HG03460 (cell line): ENCODE data around the gene PHLDA3.

Source experiments
- ATAC-seq: cut with Tn5 transposase; IDR thresholded peaks from one replicate; pipeline ENCODE4 v1.9.1; 2021; ENCODE audit not compliant: unreplicated experiment

PHLDA3 gene

DNA sequence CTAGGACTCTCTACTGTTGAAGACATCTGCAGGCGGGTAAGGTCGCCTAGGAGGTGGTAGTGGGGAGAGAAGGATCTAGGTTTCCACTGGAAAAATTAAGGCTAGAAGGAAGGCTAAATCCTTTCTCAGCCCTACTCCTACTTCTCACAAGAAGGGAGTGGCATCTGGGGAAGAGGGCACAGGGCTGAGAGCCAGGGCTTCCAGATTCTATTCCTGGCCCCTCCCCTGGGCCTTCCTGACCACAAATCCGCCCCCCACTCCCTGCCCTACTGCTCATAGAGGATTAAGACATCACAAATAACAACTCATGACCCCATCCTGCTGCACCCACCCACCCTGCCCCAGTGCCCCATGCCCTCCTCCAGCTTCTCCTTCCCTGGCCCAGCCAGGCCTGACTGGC is 2.5 kb downstream of the PHLDA3 start:
- no peak for ATAC-seq

DNA sequence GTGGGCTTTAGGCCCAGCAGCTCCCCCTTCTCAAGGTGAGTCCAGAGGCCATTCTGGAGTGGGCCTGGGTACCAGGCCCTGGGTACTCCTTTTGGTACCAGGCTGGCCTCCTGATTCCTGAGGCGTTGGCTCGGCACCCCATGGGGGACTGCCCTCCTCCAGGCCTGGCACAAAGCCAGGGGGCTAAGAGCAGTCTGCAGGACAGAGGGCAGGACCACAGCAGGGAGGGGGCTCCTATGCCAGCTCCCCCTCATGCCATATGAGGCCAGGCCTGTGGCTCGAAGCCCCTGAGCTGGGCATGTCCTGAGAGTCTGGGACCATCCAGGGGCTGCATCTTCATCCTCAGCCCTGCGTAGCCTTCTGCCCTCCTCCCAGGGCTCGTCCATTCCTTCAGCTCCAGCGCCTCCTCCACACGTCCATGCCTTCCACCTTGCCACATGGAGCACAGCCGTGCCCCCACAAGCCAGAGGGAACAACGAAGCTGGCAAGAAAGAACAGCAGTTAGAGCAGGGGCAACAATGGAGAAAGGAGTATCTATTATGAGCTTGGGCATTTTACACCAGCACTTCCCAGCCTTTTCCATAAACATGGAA is 3.2 kb downstream of the PHLDA3 start:
- no peak for ATAC-seq

DNA sequence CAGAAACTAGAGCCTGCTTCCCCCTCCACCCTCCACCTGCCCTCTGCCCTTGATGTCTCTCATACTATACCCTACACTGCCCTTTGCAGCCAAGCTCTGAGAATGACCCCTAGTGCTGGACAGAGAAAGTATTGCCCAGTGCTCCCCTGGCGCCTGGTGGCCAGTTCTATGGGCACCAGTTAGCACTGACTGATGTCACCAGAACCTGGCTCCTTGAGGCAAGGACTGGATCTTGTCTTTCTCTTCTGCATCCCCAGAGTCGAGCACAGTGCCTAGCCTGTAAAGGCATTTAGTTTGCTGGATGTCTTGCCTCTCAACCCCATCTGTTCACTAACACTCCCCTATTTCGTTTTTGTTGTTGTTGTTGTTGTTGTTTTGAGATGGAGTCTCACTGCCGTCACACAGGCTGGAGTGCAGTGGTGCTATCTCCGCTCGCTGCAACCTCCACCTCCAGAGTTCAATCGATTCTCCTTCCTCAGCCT is 5.9 kb downstream of the PHLDA3 start:
- no peak for ATAC-seq

DNA sequence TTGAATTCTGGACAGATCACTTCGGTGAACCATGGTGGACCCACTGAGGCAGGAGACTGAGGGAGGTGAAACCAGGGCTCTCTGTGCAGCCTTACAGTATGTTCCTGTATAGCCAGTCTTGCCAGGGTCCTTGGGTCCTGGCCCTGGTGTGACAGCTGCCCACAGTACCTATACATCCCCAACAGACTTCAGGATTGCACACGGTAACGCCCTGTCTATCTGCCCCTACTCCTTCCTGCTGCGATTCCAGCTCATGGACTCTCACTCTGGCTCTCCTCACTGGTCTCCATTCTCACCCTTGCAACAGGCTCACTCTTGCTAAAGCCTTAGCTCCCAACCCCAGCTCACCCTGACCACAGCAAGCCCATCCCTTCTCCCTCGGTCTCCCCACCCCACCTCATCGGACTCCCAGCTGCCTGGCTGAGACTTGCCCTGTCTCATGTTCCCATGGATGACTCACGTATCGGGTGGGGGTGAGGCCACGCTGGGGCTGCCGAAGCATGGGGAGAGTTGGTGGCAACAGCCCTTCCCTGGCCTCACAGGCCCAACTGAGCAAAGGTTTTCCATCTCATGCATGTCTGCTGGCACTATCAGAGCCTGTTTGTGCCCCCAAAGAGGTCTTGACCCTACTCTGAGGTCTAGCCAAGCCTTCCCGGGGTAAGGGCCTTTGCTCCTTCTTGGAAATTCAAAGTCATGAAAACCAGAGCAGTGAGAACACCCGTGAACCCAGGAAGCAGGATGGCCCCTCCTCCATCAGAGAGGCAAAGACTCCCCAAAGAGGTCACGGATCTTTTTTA is 7.1 kb downstream of the PHLDA3 start:
- no peak for ATAC-seq

DNA sequence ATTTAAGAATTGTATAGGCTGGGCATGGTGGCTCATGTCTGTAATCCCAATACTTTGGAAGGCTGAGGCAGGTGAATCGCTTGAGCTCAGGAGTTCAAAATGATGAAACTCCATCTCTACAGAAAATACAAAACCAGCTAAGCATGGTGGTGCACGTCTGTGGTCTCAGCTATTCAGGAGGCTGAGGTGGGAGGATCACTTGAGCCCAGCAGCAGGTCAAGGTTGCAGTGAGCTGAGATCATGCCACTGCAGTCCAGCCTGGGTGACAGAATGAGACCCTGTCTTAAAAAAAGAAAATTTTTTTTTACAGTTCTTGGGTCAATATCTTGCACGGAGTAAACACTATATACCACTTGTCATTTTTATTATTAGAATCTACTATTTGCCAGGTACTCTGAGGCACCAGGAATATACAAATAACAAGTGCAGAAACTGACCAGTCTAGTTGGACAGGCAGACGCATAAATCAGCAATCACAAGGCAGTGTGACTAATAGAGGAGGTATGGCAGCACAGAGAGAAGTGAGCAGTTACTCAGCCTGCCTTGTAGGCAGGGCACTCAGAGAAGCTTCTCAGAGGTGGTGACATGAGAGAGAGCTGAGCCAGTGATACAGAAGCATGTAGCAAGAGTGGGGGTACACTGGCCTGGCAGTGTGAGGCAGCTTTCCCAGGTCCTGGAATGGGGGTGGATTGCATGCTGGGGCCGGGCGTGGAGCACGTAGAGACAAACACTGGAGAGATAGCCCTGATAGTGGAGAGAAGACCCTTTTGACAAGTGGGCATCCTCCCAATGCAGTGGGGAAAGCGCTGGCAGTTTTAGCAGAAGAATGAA is 8.0 kb downstream of the PHLDA3 start:
- no peak for ATAC-seq

DNA sequence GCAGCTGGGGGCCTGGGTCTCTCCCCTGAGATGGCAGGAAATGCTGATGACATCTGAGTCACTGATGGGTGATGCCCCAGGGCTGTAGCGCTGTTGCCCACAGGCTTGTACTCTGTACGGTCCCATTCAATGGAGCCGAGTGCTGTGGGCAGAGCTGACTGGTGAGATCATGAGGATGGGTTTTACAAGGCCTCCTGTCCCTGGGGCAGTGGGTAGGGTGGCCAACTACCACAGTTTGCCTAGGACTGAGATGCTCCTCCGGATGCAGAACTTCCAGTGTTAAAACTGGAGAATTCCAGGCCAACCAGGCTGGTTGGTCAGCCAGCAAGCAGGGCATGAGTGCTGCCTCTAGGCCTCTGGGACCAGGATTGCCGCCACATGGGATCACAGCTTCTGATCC is 9.2 kb downstream of the PHLDA3 start:
- no peak for ATAC-seq

DNA sequence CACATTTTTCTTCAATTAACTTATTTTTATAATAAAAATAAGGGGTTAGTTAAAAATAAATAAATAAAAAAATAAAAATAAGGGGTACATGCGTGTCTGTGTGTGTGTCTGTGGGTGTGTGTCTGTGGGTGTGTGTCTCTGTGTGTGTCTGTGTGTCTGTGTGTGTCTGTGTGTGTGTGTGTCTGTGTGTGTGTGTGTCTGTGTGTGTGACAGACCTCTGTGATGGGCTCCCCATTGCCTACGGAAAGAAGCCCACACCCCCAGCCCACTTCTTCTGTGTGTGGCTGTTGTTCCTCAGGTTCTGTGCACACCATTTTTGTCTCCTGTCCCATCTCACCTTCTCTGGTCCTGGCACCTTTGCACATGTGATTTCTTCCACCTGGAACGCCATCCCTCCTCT is 9.9 kb downstream of the PHLDA3 start:
- ATAC-seq, result no peak

DNA sequence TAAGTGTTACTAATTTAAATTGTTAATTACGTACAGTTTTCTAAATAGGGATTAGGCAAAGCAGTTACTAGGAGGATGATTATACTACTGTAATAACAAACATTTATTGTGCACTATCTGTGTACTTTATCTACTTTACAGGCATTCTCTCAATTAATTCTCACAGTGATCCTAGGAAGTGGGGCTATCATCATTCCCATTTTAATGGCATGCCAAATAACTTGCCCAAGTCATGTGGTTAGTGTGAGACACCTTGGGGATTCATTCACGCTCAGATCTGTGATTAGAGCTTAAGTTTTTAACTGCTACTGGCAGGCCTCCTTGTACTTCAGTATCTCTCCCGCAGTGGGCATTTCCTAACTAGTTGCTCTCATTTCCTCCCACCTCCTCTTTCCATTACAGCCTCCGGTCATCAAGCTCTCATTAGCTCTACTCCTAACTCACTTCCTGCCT is 11.5 kb downstream of the PHLDA3 start:
- ATAC-seq, result no peak

DNA sequence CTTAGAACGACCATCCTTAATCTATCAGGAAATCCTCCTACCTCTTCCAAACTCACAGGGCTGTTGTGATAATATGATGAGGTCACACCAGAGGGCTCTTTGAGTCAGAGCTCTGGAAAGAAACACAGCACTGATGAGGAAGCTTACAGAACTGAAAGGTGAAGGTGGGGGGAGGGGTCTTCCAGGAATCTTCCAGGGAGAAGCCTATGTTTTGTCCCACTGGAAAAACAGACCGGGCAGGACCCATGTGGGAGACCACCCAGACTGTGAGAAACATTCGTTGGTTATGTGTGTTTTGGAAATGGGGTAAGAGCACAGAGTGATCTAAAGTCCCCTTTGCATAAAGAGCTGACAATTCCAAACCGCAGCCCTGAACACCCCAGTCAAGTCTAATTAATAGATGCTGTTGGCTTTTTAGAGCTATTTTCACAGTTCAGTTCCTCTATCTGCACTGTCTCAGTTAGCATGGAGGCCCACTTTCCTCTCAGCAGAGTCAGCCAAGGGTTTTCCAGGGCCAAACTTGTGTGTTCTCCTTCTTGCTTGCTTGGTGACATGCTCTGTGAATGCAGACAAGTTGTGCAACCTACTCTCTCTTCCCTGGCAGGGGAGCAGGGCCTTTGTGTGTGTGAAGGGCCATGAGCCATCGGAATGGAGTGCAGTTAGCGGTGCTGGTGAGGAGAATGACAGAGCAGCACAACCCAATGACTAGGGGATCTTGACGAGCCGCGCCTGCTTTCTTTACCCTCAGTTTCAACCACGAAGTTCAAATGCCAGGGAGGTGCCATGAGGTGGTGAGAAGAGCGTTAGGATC is 12.3 kb downstream of the PHLDA3 start:
- ATAC-seq, result no peak

DNA sequence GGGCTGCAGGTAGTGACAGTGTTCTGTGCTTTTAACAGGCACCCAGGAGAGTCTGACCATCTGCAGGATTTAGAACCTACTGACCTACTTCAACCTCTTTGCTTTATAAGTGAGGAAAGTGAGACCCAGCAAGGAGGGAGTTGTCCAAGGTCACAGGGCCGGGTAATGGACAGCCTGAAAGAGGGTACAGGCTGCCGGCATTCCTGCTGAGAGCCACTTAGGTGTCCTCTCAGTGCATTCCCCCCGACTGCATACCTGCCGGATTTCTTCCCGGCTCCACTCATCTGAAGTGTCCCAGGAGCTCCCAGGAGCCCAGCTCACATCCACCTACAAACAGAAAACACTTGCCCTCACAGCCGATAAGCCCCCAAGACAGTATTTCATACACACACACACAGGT is 13.9 kb downstream of the PHLDA3 start:
- ATAC-seq, result no peak

DNA sequence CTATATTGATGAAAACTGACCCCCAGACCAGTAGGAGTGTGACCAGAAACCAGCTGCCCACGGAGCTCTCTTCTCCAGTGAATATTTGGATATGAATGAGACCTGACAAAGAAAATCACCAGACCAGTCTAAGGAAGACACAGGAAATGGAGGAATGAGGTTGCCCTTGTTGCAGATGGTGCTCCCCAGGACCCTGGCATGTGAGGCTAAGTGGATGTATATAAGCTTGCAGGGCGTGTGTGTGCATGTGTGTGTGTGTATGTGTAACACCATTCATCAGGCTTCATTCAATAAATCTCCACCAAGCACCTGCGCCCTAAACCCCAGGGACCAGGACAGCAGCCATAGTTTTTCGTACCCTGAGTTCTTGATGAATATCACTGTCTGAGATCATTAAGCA is 14.4 kb downstream of the PHLDA3 start:
- no peak for ATAC-seq

DNA sequence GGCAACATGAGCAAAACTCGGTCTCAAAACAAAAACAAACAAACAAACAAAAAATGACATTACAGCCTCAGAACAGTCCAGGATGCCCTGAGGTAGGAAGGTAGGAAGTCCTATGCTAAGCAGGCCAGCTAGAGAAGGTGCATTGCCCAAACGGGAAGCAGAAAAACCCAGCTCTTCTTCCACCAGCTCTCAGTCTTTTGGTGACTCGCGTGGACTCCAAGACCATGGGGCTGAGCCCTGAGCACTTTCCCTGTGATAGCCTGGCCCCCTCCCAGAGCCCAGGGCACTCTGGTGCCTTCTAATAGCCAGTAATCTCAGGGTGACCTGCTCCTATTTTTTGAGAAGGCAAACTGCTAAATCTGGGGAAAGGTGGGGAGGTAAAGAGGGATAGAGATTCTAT is 16.1 kb downstream of the PHLDA3 start:
- ATAC-seq, result no peak

DNA sequence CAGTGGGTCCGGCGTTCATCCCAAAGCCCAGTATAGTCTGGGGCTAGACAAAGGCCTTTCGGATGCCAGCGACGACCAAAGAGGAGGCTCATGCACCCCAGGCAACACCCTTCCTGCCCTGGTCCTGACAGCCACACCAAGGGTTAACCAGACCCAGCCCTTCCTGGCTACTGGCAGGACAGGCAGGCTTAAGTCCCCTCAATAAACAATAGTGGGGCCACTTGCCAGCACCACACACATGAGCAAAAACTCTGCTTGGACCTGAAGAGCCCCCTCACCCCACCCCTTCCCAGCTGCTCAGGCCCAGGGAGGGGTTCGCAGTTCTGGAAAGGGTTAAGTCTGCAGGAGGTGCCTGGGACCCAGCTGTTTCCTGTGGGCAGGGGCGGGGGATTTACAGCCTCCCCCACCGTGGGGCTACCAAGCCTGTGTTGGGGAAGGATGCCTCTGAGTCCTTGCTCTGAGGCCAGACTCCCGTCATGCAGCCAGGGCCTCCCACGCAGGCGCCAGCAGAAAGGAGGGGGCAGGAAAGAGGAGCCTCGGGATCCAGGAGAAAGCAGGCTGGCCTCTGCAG is 18.2 kb downstream of the PHLDA3 start:
- no peak for ATAC-seq

DNA sequence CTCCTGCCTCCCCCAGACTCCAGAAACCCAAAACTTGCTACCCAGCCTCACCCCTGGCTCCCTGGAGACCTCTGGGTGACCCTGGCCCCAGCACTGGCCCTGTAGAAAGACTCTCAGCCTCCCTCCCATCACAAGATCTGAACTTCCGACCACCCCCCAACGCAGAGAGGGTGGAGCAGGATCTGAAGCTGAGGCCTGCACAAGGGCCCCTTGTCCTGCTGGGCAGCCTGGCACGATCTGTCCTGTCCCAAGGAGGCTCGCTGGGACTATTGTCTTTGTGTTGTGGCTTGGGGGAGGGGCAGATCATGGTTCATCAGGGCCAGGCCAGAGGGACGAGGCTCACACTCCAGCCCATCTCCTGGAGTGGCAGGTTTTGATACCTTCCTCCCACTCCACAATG is 20.0 kb downstream of the PHLDA3 start:
- no peak for ATAC-seq

DNA sequence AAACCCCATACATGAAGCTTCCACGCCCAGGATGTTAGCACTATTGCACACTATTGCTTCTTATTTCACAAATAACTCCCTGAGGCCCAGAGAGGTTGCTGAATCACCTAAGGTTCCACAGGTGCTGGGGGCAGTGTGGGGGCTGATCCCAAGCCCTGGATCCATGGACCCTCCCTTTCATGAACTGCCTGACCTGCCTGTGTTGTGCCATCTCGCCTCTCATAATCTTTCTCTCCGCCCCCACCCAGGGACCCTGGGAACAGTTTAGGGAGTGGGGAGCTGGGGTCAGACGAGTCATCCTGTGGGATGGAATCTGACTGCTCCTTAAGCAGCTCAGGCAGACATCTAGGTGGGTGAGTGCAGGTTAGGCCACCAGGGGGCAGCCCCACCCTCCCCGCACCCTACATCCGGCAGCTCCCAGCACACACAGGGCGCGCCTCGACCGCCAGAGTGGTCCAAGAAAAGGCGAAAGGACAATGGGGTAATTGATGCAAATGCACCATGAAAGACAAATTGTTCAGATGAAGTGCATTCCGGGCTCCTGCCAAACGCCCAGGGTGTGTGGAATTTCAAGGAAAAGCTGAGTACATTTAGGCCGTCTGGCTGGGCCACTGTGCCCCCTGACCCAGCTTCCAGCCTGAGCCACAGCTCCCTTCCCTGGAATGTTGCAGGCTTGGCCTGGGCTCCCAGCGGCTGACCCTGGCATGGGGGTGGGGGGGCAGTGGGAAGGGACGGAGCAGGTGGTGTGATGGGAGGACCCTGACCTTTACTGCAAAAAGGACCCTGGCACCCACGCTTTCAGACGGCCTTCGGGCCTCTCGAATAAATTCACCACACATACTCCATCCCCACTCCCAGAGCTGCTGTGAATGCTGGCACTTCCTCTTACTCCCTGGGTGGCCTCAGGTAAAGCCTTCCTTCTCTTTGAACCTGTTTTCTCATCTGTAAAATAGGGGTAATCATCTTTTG is 20.8 kb downstream of the PHLDA3 start:
- peak; percentile 73 for ATAC-seq

DNA sequence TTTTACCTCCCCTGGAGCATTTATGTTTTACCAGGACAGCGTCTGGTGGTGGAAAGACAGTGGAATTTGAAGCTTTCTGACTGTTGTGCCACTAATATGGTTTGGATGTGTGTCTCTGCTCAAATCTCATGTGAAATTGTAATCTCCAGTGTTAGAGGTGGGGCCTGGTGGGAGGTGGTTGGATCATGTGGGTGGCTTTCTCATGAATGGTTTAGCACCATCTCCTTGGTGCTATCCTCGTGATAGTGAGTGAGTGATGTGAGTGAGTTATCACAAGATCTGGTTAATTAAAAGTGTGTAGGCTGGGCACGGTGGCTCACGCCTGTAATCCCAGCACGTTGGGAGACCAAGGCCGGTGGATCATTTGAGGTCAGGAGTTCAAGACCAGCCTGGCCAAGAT is 23.7 kb downstream of the PHLDA3 start:
- no peak for ATAC-seq

DNA sequence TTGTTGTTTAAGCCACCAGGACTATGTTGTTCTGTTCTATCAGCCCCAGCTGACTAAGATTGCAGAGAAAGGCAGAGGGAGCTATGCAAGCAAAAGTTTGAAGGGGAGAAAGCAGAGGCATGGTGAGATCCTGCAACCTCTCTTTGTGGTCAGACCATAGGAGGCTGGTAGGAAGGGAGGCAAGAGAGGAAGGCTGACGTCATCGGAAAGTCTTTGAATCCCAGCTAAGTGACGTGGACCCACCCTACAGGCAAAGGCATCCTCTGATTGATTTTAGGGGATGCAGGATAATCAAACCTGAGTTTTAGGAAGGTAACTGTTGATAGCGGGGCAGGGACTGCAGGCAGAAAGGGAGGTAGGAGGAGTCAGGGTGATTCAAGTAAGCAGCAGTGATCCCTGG is 24.2 kb downstream of the PHLDA3 start:
- ATAC-seq, result no peak

DNA sequence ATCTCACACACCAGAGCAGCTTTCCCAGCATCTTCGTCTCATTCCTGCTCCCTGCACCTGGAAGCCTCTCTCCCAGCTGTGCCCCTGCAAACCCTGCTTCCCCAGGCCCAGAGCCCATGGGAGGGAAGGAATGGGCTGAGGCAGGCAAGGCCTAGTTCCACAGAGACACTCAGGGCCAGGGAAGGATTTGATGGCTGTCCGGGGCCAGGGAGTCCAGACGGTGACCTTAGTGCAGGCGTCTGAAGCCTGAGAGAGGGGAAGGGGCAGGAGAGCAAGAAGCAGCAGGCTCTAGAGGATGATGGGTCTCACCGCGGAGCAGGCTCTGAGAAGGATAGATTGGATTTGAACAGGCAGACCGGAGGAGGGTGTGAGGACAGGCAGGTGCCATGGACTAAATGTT is 25.2 kb downstream of the PHLDA3 start:
- no peak for ATAC-seq

DNA sequence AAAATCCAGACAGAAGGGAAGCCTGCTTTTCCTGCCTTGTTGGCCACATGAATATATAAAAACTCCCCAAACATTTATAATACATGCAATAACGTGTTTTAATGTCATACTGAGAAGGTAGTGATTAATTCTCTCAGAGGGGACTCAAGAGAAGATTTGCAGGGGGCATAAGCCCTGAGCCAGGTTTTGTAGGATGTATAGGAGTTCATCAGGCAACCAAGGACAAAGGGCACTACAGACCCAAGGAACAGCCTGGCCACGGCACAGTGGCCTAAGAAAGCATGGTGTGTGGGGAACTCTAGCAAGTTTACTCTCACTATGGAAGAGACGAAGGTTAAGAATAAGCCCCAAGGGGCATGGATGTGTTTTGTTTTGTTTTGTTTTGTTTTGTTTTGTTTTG is 32.0 kb downstream of the PHLDA3 start:
- ATAC-seq, result no peak
